GM18520 (cell line): ENCODE results near the gene RNF123.
A peak's percentile ranks its signal among the peaks of the same experiment; 100 is the strongest.

Source experiments
- ATAC-seq: cut with Tn5 transposase; IDR thresholded peaks from one replicate; pipeline ENCODE4 v1.9.1; 2021; ENCODE audit not compliant: unreplicated experiment

The RNF123 gene

GRCh38 chr3:49717959-49718857 is 28.9 kb downstream of the RNF123 start:
- ATAC-seq, result no peak

GRCh38 chr3:49718858-49719213 is 29.5 kb downstream of the RNF123 start:
- no peak for ATAC-seq

GRCh38 chr3:49719214-49719884 is 30.0 kb downstream of the RNF123 start, which contains the start of gene AMIGO3:
TSS of gene AMIGO3 (minus strand) at chr3:49719684. CDS start at chr3:49719465, 219 bp downstream.
- ATAC-seq, result no peak

GRCh38 chr3:49720855-49721595 is 31.7 kb downstream of the RNF123 start:
- no peak for ATAC-seq

DNA sequence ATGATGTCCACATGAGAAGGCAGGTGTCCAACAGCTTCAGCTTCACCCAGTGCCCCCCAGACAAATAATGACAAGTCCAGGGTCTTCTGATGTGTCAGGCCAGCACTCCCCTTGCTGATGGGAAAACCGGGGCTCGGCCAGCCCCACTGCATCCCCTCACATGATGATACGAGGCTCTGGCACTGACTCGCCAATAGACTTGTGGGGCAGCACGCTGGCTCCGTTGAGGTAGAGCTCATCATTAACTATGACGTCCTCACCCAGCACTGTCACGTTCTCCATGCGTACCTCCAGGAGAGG is 32.2 kb downstream of the RNF123 start:
- no peak for ATAC-seq

DNA sequence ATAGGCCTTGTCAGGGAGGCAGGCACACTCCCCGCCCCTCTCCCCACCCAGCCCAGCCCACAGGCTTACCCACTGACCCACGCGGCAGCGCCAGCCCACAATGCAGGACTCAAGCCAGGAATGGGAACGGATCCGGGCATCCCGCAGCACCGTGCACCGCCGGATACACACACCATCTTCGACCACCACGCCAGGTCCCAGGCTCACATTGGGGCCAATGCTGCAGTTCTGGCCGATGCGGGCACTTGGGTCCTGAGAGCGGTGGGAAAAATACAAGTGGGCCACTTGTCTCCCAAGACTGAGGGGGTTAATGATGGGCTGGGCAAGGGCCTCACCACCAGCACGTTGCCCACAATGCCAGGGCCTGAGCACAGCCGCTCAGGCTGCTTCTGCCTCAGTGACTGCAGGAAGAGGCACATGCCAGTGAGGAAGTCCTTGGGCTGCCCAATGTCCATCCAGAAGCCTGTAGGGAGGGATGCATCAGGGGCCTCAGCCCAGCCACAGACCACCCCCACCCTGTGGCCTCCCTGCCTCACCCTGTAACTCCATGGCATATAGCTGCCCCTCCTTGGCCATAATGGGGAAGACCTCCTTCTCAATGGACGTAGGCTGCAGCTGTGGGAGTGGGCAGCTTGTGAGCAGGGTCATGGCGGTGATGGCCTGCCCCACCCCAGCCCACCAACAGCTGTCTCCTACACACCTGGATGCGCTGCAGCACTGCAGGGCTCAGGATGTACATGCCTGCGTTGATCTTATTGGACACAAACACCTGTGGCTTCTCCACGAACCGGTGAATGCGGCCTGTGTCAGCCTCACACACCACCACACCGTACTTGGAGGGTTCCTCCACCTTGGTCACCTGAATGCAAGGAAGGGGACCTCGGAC is 32.8 kb downstream of the RNF123 start:
- ATAC-seq, result no peak

- no peak for ATAC-seq
Observed at GRCh38 chr3:49722896-49723295, 33.5 kb downstream of the RNF123 start.

DNA sequence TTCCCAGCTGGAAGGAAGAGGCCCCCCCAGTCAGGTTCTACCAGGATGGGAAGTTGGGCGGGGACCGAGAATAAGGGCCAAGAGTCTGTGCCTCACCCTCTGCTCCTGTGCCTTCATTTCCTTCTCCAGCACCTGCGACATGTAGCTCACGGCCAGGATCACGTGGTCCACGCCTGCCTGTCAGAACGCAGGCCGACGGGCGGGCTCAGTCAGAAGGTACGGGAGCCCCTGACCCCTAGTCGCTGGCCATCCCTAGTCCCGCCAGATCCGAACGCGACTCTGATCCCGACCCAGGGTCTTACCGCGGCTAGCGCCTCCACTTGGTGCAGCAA is 33.9 kb downstream of the RNF123 start:
- ATAC-seq, result no peak

- peak; percentile 83 for ATAC-seq
Observed at GRCh38 chr3:49723628-49724551, 34.5 kb downstream of the RNF123 start, which contains the start of gene GMPPB. TSS of gene GMPPB (minus strand) at chr3:49723951. CDS start at chr3:49723726, 225 bp downstream.

- ATAC-seq, result no peak
Observed at GRCh38 chr3:49724586-49724985, 35.2 kb downstream of the RNF123 start.

DNA sequence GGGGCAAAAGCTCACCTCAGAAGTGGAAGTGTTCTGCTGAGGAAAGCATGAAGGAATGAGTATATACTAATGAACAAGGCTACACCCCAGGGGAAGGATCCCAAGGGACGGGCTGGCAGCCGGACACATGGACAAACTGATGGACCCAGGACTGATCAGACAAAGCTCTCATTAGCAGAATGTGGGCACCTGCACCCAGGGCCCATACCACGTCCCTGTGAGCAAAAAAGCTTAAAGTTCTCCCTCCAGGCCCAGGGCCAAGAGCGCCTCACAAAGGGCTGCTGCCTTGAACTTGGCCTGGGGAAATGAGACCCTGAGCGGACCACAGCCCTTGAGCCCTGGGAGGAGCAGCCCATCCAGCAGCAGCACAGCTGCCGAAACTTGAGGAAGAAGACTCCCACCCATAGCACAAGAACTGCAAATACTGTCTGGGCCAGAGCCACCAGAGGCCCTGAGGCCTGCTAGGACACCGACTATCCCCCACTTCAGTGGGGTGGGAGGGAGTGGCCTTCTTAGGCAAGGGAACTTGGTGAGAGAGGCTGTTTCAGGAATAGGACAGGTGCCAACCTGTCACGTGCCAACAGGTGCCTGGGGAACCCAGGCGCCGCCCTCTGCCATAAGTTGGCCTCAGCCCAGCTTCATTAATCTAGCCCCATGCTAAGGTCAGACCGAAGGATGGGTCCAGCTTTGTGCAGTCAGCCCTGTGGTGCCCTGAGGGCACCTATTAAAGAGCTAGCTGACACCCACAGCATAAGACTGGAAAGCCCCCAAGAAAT is 36.7 kb downstream of the RNF123 start:
- no peak for ATAC-seq

- no peak for ATAC-seq
Observed at GRCh38 chr3:49727154-49727923, 38.0 kb downstream of the RNF123 start.

DNA sequence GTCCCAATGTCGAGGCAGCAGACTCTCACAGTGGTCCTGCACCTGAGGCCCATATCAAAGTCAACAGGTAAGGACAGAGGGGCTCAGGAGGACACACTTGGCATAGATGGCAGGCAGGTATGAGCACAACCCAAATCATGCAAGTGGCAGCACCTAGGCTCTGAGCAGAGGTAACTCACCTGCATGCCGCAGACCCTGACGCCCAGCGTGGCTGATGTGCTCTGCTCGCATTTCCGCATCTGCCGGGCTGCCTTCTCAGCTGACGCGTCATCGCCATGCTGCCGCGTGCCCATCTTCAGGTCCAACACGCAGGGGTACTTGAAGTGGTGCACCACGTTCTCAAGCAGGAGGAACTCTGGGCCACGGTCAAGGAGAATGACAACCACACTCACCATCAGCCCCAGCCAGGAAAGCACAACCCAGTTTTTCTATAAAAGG is 38.6 kb downstream of the RNF123 start:
- ATAC-seq, result no peak

GRCh38 chr3:49729966-49730609 is 40.7 kb downstream of the RNF123 start:
- no peak for ATAC-seq

GRCh38 chr3:49732597-49732996 is 43.2 kb downstream of the RNF123 start:
- ATAC-seq, result no peak

DNA sequence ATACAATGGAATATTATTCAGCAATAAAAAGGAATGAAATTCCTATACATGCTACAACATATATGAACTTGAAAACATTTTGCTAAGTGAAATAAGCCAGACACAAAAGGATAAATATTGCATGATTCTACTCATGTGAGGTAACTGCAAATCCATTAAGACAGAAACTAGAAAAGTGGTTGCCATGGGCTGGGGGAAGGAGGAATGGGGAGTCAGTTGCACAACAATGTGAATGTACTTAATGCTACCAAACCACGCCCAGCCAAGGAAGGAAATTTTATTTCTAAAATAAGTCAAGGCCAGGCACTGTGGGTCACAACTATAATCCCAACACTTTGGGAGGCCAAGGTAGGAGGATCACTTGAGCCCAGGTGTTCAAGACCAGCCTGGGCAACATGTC is 44.2 kb downstream of the RNF123 start:
- no peak for ATAC-seq

DNA sequence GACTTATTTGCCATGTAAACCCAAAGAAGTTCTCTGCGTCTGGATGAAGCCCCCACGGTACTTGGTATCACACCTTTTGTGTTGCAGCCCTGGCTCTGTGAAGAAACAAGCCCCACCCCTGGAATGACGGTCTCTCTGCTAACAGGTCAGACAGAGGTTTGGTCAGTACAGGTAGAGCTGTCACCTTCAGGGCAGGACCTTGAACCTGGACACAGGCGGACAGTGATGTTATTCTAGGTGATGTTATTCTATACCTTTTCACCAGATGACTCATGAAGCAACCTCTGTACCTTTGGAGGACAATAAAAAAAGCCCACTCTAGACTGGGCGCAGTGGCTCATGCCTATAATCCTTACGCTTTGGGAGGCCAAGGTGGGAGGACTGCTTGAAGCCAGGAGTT is 45.4 kb downstream of the RNF123 start:
- no peak for ATAC-seq
